Measurements from ENCODE around the gene SP4. TPM values are rescaled to one million over a fixed set of nuclear protein-coding genes. Genes with fewer than 3 reads are reported as not detected.
A peak's percentile ranks its signal among the peaks of the same experiment; 100 is the strongest.

SP4 gene
- 7.5 and 8.0 TPM in 2 replicates for total RNA-seq
- 1.4 and 2.6 TPM in 2 replicates for polyA plus RNA-seq

DNA sequence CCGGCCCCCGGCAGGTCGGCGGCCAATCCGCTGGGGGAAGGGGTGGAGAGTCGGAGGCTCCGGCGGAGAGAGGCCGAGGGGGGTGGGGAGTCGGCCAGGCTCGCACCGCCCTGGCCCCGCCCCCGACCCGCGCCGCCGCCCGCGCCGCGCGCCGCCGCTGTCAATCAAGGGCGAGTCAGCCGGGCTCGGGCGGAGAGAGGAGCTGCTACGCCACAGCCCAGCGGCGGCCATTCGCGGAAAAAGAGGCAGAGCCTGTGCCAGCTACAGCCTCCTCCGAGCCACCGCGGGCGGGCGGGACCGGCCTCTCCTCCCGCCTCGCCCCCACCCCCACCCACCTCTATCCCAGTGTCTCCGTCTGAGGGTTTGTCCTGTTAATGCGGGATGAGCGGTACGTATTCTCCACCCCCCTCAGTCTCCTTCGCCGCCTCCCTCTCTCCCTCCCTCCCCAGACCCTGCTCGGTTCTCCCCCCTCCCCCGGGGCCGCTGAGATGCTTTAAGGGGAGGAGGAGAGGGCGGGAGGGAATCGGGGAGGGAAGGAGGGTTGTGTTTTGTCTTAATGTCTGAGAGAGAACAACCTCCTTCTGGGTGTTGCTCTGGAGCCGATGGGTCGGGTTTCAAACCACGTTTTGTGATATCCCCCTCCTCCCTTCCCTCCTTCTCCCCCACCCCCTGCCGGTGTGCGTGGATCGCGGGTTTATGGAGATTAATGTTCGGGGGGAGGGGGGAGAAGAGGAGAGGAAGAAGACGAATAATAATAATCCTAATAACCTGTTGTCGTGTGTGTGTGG is at the start of gene SP4:
Gene SP4 (plus strand): TSS at position 213 of the 788 bp plus-strand sequence. CDS start 169 bp downstream, at position 382.
- Histone ChIP-seq H2AFZ (peak within 1 kb of the TSS; percentile 78), H3K4me1 (ENCODE audit: insufficient read depth) (peaks cover 6% of the 10 kb centered on the region), H3K9me2 (replicated peaks; ENCODE audit: insufficient read depth) (no peaks in the 10 kb centered on the region), H4K20me1 (ENCODE audit: insufficient read depth, poor library complexity, severe bottlenecking) (no peaks in the 10 kb centered on the region), H3K27me3 (no peaks in the 10 kb centered on the region), H3K4me3 (peak within 1 kb of the TSS; percentile 53), H3K79me2 (peaks cover 9% of the 10 kb centered on the region), H3K9me3 (ENCODE audit: low read depth) (no peaks in the 10 kb centered on the region), H3K4me2 (peak within 1 kb of the TSS; percentile 83), H3K36me3 (replicated peaks; ENCODE audit: insufficient read depth, low read depth) (no peaks in the 10 kb centered on the region), H3K27ac (peak within 1 kb of the TSS; percentile 92)
- TF ChIP-seq, protein P1, sequence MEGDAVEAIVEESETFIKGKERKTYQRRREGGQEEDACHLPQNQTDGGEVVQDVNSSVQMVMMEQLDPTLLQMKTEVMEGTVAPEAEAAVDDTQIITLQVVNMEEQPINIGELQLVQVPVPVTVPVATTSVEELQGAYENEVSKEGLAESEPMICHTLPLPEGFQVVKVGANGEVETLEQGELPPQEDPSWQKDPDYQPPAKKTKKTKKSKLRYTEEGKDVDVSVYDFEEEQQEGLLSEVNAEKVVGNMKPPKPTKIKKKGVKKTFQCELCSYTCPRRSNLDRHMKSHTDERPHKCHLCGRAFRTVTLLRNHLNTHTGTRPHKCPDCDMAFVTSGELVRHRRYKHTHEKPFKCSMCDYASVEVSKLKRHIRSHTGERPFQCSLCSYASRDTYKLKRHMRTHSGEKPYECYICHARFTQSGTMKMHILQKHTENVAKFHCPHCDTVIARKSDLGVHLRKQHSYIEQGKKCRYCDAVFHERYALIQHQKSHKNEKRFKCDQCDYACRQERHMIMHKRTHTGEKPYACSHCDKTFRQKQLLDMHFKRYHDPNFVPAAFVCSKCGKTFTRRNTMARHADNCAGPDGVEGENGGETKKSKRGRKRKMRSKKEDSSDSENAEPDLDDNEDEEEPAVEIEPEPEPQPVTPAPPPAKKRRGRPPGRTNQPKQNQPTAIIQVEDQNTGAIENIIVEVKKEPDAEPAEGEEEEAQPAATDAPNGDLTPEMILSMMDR (IDR thresholded peaks at IDR 0.05; ENCODE audit: poor library complexity), result no peak
- no peak for TF ChIP-seq EZH2phosphoT487 (IDR thresholded peaks at IDR 0.05; ENCODE audit: low read depth, severe bottlenecking, unreplicated experiment)
- TF ChIP-seq EZH2 (IDR thresholded peaks at IDR 0.05; ENCODE audit: borderline replicate concordance), result no peak
- WGBS (ENCODE audit: low lambda C conversion rate, missing lambda C conversion rate), result 0% methylated on average over 7 of the region's 63 CpGs
- peak; percentile 97 for DNase-seq (ENCODE audit: low spot score)

DNA sequence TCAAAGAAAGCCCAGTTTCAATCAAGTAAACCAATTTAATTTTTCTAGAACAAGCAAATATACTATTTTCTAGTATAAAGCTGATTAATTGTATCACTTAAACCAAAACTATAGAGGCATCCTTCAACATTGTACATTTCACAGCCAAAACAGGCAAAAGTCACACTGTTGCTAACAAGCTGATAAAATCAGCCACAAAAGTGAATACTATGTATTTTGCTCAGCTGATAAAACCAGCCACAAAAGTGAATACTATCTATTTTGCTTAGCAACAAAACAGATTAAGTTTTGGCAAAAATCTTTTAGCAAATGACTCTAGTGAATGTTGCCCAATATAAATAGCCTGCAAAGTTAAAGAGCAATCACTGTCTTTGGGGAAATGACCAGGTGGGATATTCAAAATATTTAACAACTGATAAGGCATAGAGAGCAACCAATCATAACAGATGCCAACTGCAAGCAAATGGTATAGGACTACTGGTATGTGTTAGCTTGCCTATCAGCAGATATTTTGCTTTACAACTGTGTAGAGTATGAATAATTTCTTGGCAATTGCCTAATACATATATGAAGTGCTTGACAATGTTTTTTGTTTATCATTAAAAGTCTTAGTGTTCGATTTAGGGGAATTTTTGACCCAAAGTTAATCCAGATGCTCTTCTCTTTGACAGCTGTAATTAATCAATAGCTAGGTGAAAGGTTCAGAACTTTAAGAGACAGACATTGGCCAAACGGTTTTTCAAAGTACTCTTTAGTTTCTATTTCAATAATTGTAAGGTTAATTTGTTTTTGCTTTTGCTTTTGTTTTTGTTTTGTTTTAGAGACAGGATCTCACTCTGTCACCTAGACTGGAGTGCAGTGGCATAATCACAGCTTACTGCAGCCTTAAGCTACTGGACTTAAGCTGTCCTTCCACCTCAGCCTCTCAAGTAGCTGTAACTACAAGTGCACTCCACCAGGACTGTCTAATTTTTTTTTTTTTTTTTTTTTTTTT is 44.4 kb upstream of the SP4 start:
- H3K9me3 ChIP-seq (ENCODE audit: low read depth), result no peaks in the 10 kb centered on the region
- no peak overlapping the region for H3K4me3 ChIP-seq
- 58% methylated on average over 2 of the region's 2 CpGs for WGBS (ENCODE audit: low lambda C conversion rate, missing lambda C conversion rate)
- no peak for DNase-seq (ENCODE audit: low spot score)
- H3K9me2 ChIP-seq (replicated peaks; ENCODE audit: insufficient read depth), result no peaks in the 10 kb centered on the region
- H3K36me3 ChIP-seq (replicated peaks; ENCODE audit: insufficient read depth, low read depth), result no peaks in the 10 kb centered on the region
- H3K27me3 ChIP-seq, result no peaks in the 10 kb centered on the region
- TF ChIP-seq EZH2phosphoT487 (IDR thresholded peaks at IDR 0.05; ENCODE audit: low read depth, severe bottlenecking, unreplicated experiment), result no peak
- no peak for TF ChIP-seq EZH2 (IDR thresholded peaks at IDR 0.05; ENCODE audit: borderline replicate concordance)
- TF ChIP-seq, protein P1 (IDR thresholded peaks at IDR 0.05; ENCODE audit: poor library complexity), result no peak
- H4K20me1 ChIP-seq (ENCODE audit: insufficient read depth, poor library complexity, severe bottlenecking), result no peaks in the 10 kb centered on the region
- H3K4me2 ChIP-seq, result no peak overlapping the region
- no peaks in the 10 kb centered on the region for H3K4me1 ChIP-seq (ENCODE audit: insufficient read depth)
- H3K27ac ChIP-seq, result no peak overlapping the region
- no peaks in the 10 kb centered on the region for H3K79me2 ChIP-seq
- H2AFZ ChIP-seq, result no peak overlapping the region

DNA sequence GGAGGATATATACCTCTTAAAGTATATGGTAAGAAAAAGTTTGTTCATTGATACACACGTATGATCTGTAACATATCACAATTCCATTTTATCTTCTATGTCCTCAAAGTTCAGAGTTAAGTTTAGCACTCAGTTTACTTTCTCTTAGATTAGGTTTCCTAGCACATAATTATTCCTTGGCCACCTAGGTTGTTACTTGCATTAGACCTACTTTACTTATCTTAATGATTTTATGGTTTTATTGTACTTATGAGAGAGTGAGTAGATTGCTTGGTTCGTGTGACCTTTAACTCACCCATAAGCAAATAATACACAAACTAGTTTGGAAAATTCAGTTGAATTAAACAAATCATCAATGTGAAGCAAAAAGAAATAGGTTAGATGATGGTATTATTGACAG is 33.9 kb upstream of the SP4 start:
- H3K9me2 ChIP-seq (replicated peaks; ENCODE audit: insufficient read depth), result no peaks in the 10 kb centered on the region
- TF ChIP-seq, protein P1 (IDR thresholded peaks at IDR 0.05; ENCODE audit: poor library complexity), result no peak
- TF ChIP-seq EZH2phosphoT487 (IDR thresholded peaks at IDR 0.05; ENCODE audit: low read depth, severe bottlenecking, unreplicated experiment), result peak; percentile 100
- 17% methylated on average over 2 of the region's 2 CpGs for WGBS (ENCODE audit: low lambda C conversion rate, missing lambda C conversion rate)

More for the DNA sequence above, 33.9 kb upstream of the SP4 start:
- H3K27ac ChIP-seq, result no peak overlapping the region
- no peaks in the 10 kb centered on the region for H3K9me3 ChIP-seq (ENCODE audit: low read depth)
- no peak for DNase-seq (ENCODE audit: low spot score)
- H3K4me1 ChIP-seq (ENCODE audit: insufficient read depth), result no peaks in the 10 kb centered on the region
- H3K27me3 ChIP-seq, result peaks cover 3% of the 10 kb centered on the region
- no peaks in the 10 kb centered on the region for H4K20me1 ChIP-seq (ENCODE audit: insufficient read depth, poor library complexity, severe bottlenecking)
- H3K79me2 ChIP-seq, result no peaks in the 10 kb centered on the region
- H3K4me2 ChIP-seq, result no peak overlapping the region
- H2AFZ ChIP-seq, result no peak overlapping the region
- H3K36me3 ChIP-seq (replicated peaks; ENCODE audit: insufficient read depth, low read depth), result no peaks in the 10 kb centered on the region
- H3K4me3 ChIP-seq, result no peak overlapping the region
